AML-193 (cell line): ENCODE results near the gene BDH2.

ENCODE experiments used
- DNase-seq, 2 experiments: peaks; one replicate each; lab custom pipeline; 2025; lab: John Stamatoyannopoulos, UW

Gene BDH2

DNA sequence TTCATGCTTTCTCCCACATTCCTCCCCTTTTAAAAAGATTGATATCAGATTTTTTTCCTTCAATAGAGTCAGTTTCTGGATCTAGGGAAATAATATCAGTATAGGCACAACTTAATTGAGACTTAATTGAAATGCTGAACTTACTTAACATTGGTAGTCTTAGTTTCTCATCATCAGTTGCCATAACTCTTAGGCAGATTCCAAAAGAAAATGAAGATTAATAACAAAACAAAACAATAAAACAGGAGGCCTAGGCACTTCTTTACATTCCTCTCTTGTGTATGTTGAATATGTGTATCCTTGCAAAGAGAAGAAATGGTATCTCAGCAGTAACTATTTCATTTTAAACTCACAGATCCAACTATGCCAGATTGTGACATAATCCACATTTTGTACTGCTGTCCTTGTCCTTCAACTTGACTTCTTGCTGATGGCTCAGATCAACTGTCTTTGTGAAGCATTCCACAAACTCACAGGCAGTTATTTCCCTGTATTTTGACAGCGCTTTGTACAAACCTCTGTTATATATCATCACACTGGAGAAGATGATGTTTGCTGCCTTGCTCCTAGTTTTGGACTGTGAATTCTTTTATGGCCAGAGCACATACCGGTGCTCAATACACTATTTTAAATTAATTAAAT is 14.0 kb downstream of the BDH2 start:
- no peak for DNase-seq

DNA sequence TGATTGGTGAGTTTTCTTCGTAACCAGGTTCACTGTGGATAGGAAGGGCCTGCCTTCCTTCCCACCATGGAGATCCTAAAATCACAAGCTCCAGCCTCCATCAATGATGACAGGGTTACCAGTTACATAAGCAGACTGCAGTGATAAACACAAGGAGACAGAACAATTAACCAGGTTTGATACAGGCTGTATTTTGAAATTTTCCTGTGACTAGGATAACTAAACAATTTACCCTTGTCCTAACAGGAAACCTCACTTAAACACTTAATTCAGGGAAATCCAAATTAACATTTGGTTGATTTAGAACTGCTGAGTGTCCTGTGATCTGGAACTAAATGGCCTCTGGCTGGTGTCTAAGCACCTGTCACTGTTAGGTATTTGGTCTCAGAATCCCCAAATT is 20.0 kb downstream of the BDH2 start:
- DNase-seq: no peak

DNA sequence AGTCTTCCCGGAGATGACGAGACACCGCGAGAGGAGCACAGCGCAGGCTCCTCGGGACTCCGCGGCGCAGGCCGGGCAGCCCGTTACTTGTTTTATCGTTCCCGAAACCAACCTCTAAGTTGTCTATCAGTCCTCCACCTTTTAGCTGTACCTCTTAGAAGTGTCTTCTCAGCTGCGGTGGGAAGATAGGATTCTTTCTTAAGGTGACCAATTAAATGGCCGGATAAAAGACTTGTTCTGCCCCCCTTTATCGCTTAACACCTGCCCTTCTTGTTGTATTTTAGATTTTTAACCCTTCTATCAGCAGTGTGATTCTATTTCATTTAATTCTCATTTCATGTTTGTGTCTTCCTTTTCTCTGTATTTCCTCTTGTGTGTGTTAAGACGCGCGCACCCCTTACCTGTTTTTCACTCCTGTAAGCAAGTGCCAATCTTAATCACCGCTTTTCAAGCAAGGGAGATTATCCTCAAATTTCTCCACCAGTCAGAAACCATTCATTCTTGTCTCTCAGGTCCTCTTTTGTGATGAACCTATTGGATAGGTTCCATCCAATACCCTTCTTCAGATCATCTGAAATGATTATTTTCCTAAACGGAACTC is 22.8 kb downstream of the BDH2 start, which contains the start of gene SLC9B2:
TSS of gene SLC9B2 (minus strand) at position 15 of the 601 bp plus-strand sequence. CDS start 9,211 bp downstream, outside the sequence.
- peak; percentile 39 to 48 for DNase-seq

DNA sequence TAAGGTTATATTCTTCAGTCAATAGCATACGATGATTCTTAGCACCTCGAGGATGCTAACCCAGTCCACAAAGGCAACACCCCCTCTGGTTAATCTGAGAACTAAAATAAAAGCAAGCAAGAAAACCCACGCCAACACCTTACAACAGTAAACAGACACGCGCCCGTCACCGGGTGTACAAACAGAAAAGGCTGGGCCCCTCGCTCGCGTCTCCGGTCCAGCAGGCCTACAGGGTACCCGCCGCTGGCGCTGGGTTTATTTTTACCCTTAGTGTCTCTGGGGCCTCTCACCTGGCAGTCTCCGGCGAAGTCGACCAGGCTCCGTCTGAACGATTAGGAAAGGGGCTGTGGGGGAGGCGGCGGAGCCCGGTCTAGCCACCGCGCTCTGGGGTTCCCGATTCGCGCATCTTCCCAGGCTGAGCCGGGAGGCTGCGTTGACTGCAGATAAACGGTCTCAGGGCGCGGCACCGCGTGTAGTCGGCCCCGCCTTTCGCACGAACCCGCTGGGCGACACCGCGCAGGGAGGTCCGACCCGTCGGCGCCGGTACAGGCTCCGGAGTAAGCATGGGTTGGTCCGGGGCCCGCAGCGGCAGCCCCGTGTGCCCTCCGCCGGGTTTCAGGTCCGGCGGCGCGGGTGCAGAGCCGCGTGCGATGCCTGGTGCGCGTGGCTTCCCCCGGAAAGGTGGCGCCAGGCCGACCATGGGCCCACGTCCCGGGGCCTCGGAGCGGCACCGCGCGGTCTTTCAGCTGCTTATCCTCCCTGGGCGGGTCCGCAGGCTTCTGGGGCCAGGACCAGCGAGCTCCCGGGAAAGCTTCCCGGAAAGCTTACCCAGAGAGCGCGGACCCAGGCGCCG is 23.5 kb downstream of the BDH2 start:
- peak in 1 of 2 experiments; percentile 48 for DNase-seq

DNA sequence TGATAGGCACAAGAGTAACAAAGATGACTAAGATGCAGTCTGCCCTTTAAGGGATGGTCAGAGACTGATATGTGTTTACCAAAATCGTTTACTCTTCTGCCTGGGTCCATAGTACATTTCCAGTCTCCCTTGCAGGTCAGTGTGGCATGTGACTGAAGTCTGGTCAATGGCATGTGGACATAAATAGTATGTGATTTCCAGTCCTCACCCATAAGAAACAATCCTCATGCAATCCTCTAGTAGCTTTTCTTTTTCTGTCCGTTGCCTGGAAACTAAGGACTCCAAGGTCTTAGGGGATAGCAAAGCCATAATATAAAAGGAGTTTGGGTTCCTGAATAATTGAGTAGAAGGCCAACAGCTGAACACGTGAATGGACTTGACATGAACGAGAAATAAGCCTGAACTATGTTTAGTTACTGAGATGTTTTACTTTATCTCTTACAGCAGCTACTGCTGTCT is 24.2 kb downstream of the BDH2 start:
- peak in 1 of 2 experiments; percentile 7 for DNase-seq

DNA sequence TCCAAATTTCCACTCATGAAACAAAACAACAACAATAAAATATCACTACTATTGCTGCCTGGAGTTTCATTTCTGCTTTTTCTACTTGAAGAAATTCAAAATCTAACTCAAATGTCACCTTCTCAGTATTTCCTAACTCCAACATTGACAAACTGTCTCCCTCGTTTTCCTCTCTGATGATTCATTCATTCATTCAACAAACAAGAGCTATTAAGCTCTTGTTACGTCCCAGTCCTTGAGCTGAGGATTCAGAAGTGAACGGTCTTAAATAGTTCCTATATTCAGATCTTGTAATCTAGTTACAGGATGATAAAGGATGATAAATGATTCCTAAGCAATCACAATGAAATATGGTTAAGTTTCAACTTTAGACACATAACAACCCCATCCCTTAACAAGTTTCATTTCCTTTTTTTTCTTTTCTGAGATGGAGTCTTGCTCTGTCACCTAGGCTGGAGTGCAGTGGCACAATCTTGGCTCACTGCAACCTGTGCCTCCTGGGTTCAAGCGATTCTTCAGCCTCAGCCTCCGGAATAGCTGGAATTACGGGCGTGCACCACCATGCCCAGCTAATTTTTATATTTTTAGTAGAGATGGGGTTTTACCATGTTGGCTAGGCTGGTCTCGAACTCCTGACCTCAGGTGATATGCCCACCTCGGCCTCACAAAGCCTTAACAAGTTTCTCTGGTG is 24.7 kb downstream of the BDH2 start:
- DNase-seq: peak in 1 of 2 experiments; percentile 38

DNA sequence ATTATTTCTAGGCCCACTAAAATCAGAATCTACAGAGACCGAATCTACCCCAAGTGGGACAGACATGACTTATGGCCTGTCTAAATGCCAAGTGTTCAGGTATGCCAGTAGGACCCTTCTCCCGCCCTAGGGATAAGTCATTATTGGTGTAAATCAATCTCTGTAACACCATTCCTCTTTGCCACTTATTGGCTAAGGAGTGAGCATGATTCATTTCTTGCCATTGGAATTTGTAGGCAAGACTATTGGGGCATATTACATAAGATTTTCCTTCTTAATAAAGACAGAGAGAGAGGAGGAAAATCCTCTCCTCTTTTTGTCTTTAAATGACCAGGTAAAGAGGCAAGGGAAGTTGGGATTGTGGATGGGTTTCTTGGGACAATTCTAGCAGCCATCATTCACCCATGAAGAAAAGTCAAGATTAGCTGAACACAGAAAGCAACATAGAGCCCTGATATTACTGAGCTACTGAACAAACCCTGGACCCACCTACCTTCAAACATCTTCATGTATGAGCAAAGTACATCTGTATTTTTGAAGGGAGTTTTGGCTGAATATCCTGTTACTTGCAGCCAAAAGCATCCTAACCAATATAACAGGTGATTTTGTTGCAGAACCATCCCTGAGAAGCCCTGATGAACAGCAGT is 25.7 kb downstream of the BDH2 start:
- no peak for DNase-seq

DNA sequence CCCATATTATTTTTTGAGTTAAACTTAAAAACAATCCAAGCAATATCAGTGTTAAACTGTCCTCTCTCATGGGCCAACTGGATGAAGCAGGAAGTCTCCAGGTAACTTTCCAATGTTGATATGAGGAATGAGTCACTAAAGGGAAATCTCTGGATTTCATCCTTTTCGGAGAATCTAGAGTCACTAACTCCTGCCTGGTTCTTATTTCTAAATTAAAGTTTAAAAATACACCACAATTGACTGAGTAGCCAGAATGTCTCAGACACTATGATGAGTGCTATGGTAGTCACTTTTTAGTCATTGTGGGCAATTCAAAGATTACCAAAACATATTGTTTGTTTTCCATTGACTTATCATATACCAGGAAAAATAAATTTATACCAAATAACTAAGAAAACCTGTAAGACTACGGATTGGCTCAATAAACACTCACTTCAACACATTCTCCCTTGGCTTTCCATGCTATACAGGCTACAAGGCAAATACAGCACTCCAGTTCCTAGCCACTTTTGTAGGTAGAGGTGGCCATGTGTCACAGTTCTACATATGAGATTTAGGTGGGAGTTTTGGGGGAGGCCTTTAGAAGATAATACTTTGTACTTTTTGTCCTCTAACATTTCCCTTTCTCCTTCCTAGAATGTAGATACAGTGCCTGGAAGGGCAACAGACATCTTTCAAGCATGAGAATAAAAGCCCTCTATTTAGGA is 31.6 kb downstream of the BDH2 start:
- no peak for DNase-seq

DNA sequence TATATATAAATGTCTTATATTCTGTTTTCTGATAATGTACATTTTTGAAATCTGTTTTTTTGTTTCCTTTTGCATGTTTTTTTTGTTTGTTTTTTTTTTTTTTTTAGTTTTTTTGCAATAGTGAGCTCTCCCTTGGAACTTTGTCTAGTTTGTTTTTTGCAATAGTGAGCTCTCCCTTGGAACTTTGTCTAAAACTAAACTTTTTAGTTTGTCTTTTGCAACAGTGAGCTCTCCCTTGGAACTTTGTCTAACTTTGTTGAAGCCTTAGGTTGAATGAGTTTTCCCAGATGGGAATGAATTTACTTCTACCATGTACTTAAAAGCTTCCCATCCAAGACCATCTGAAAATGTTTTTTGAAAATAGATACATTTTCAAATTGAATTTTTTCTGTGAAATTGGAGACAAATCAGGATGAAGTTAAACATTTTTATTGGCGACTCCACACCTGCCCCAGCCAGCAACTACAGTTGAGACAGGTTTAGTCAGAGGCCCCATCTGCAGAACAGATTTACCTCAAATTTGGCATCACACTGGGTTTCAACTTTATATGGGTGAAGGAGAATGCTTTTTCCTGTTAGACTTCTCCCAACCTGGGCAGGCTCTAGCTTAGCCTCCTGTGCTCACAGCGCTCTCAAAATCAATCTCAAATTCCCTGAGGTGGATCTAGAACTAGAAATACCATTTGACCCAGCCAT is 39.0 kb downstream of the BDH2 start:
- DNase-seq: no peak

DNA sequence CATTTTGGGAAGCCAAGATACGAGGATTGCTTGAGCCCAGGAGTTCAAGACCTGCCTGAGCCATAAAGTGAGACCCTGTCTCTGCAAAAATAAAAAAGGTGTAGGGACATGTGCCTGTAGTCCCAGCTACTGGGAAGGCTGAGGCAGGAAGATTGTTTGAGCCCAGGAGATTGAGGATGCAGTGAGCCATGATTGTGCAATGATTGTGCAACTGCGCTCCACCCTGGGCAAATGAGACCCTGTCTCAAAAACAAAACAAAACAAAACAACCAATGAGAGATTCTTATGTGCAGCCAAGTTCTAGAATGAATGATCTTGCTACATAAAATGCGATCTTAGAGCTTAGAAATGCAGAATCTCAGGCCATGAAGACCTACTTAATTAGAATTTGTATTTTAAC is 45.6 kb downstream of the BDH2 start:
- DNase-seq: no peak

DNA sequence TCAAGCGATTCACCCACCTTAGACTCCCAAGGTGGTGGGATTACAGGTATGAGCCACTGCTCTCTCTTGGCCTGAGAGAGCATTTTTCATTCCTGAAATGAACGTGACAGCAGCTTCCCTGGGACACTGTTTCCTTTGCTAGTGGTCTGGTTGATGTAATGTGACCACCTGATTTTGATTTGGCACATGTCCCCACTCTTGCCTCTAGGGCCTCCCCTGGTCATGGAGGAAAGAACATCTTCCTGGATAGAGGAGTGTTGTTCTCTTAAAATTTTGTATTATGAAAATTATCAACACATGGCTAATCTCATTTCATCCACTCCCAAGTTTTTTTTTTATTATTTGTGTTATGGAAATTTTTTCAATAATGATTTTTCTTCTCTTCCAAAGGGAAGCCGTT is 46.9 kb downstream of the BDH2 start:
- DNase-seq: no peak

DNA sequence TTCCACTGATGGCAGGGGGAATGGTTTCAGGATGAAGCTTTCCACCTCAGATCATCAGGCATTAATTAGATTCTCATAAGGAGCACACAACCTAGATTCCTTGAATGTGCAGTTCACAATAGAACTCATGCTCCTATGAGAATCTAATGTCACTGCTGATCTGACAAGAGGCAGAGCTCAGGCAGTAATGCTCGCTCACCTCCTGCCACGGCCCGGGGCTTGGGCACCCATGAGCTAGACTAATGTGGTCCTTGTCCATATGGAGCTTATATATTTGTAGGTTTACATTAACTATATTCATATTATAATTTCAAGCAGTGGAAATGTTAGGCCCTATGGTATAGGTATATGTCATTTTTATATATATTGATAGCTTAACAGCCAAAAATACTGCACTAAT is 47.5 kb downstream of the BDH2 start:
- DNase-seq: no peak

DNA sequence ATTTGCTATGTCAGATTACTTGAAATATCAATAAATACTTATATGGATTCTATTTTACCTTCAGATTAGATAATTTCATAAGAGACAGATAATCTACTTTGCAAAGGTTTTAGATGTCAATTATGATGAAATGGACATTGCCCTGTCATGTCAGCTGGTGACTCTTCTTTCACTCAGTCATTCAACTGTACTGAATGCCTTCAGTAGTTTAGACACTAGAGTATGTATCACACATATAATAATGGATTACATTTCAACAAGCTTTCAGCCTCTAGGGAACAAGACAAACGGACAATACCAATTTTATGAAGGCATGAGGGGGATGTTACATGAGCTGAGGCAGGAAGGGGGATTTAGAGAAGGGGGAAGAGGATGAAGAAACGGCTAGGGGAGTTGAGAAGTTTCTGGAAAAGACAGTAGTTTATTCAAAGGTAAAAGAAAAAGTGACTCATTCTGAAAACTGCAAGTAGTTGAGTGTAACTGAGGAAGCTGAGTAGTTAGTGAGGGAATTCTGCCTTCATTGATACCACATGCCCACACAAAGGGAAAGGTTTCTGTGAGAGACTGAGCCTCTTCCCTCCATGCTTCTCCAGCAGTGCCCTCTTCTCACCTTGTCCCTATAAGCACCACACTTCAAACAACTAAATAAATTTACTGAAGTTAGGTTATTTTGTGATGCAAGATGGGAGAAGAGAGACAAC is 48.7 kb downstream of the BDH2 start:
- DNase-seq: no peak

DNA sequence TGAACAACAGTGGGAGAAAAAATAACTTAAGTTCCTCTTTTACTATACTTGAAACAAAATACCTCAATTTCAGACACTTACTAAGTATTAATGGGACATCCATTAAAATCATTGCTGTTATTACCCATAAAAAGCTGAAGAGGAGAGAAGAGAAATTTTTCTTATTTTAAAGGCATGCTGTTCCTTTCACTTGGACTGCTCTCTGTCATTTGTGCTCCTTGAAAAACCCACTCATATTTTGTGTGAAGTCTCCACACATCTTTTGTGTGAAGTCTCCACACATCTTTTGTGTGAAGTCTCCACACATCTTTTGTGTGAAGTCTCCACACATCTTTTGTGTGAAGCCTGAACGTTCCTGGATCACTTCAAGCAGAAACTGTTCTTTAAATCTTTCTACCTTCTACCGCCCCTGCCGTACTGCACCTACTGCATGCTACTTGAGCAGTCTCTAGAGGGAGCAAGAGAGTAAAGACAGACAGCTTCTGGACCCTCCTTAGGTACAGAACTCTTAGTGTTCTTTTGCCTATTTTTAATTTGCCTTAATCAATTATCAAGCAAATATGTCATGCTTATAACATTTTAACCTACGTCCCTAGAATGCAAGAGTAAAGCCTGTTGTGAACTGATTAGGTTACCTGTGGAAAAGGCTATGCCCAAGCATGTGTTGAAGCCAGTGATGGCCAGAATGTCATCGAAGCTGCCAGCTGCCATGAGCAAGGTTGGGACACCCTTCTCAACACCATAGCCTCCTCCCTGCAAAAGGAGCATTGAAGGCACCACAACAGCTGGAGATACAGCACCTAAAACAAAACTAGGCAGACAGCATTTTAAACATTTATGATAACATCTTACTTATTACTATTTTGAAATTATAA is 53.0 kb downstream of the BDH2 start:
- DNase-seq: peak; percentile 56 to 64

DNA sequence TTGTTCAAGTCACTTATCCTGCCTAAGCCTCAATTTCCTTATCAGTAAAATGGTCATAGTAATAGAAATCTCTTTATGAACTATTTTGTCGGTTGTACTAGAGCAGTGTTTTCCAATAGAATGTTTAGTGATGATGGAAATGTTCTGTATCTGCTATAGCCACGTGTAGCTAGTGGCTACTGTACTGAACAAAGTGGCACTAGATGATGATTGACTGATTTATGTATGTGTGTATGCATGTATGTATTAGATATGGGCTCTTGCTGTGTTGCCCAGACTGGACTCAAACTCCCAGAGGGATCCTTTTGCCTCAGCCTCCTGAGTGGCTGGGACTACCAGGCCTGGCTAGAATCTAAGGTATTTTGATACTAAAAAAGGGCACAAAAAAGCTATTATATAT is 55.5 kb downstream of the BDH2 start:
- no peak for DNase-seq

DNA sequence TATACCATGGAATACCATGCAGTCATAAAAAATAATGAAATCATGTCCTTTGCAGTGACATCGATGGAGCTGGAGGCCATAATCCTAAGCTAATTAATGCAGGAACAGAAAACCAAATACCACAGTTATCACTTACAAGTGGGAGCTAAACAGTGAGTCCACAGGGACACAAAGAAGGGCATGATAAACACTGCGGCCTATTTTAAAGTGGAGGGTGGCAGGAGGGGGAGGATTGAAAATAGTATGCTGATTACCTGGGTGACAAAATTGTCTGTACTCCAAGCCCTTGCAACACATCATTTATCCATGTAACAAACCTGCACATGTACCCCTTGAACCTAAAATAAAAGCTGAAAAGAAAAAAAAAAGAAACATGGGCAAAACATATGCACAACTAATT is 63.5 kb downstream of the BDH2 start:
- DNase-seq: no peak

DNA sequence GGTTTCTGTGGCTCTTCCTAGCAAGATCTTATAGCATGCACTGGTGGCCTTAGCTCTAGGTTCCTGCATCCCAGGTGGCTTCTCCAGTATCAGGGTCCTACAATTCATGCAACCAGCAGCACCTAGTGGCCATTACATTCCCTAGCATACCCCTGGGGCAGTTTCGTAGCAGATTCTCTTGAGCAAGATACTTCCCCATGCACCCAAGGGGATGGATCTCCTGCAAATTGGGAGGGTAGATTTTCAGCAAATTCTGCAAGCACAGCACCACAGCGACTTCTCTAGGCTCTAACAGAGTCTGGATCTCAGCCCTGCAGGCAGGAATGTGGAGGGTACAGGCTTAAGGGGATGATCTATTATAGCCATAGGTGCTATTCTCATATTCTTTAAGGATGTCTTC is 67.1 kb downstream of the BDH2 start:
- peak; percentile 72 to 78 for DNase-seq

DNA sequence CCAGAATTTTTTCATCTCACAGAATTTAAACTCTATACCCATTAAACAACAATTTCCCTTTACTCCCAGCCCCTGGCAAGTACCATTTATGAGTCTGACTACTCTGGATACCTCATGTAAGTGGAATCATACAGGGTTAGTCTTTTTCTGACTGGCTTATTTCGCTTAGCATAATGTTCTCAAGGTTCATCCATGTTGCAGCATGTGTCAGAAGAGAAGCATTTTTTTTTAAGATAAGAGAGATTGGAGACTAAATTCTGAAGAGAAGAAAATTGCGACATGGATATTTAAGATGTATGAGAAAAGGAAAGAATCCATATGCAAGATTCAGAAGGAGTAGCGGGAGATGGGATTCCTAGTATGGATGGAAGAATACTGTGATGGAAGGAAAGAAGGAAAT is 68.8 kb downstream of the BDH2 start:
- no peak for DNase-seq

DNA sequence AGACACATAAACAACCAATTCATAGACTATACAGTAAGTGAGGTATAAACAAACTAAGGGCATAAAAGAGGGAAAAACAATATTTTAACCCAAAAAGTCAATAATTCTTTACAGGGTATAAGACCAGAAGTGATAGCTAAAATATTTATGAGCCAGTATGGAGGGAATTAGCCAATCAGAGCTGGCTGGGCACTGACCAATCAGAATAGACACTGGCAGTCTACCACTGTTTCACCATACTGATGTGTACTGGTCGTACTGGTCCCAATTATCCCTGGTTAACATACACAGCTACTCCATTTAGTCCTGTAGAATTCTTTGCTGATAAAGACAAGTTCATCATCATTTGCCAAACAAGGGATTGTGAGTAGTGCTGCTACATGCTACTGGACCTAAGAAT is 70.3 kb downstream of the BDH2 start:
- no peak for DNase-seq
